Left lobe of liver (tissue), 2 donors: ENCODE data around the gene PRR36. TPM values are rescaled to one million over a fixed set of nuclear protein-coding genes. Genes with fewer than 3 reads are reported as not detected.
"Not testable (repeated sequence)": the region's sequence is repeated elsewhere in the genome, so short reads cannot be mapped to it uniquely, and the experiment has no call there.

ENCODE experiments used
- ATAC-seq: fragments of 200-7000 bp; cut with Tn5 transposase; one replicate; pipeline ENCODE4 v1.9.1; 2020; ENCODE audit warnings: mild to moderate bottlenecking, moderate library complexity
- DNase-seq: peaks from one replicate; pipeline ENCODE4 v3.0.0-alpha.2; 2020; ENCODE audit warnings: low spot score
- total RNA-seq: library from RNA; stranded (reverse); gene quantifications from one replicate; pipeline ENCODE4 v1.2.1, GENCODE V29; 2021
- donor health status: DM: no; HTN: no; CAD: no; lungs with moderate emphysema.
- donor health status: DM: no; HTN: yes; CAD: no.

PRR36 gene
- 0.15 TPM for total RNA-seq

GRCh38 chr19:7874076-7874896 lies at the start of gene PRR36:
Gene PRR36 (minus strand): TSS chr19:7874390. CDS start chr19:7873689, 701 bp downstream.
- DNase-seq (no peak), ATAC-seq (no peak)

DNA sequence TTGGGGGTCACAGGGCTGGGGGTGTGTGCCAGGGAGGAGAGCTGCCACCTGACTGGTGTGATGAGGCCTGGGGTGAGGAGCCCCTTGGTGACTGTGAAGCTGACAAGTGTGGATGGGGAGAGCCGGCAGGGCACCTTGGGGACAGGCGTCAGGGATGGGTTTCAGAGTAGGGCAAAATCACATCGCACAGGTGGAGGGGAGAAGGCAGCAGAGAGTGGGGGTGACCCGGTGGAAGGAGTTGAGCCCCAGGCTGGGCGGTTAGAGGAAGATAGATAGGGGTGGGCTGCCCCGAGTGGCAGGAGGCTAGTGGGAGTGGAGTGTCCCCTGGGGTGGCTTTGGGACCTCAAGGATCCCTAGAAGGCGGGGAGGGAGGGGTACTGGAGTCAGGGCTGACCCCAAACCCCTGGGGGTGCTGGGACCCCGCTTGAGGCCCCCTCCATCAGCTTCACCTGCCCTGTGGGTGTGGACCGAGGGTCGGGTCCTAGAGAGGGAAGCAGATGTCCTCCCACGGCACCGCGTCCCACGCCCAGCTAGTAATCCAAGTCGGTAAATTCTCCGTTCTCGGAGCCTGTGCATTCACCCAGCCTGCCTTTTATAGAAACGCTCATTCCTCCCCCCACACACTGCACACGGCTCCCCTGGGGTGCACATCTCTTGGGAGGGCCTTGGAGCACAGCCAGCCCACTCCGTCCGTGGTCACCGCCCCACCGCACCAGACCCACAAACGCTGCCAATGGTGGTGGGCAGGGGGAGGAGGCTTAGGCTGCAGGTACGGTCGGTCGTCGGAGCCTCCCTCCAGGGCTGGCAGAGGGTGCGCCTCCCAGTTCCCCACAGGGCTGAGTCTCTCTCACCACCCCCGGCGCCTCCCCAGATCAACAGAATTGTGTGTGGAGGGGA lies 49.4 kb upstream of the PRR36 start:
- DNase-seq (no peak), ATAC-seq (no peak)

- DNase-seq (no peak), ATAC-seq (no peak)
Measured at GRCh38 chr19:7922836-7923195, 48.6 kb upstream of the PRR36 start.

- DNase-seq (no peak), ATAC-seq (no peak)
Measured at GRCh38 chr19:7921967-7922835, 48.0 kb upstream of the PRR36 start.

GRCh38 chr19:7921302-7921966 lies 47.2 kb upstream of the PRR36 start:
- no peak for DNase-seq
- no peak for ATAC-seq

- DNase-seq (peak; percentile 100), ATAC-seq (peak; percentile 70)
Measured at GRCh38 chr19:7920519-7921301, 46.5 kb upstream of the PRR36 start.

DNA sequence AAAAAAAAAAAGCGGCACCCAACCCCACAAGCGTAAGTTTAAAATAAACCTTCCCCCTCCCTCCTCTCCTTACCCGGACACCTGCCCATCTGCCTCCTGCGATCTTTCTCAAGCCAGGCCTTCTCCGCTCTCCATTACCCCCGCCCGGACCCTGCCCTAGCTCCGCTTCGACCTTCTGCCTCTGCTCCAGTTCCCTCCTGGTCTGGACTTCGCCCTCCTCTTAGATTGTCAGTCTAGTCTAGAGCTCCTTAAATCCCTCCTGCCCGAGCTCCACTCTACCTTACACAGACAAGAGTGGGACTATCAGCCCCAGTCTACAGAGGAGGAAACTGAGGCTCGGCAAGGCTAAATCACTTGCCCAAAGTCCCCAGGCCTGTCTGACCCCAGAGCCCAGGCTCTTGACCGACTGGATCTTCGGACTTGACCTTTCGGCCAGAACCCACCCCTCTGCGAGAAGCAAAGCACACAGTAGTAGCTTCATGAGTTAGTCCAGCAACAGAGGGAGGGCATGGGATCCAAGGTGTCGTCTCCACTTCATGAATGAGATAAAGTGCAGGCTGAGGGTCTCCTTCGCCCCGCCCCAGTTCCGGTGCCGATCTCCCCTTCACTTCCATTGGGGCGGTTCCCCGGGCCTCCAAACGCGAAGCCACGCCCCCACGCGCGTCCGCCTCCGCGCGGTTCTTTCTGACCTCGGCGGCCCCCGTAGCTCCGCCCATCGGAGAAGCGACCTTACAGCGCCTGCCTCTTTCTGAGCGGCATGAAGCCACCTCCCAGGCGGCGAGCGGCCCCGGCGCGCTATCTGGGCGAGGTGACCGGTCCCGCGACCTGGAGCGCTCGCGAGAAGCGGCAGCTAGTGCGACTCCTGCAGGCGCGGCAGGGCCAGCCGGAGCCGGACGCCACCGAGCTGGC lies 45.7 kb upstream of the PRR36 start, which contains the start of gene SNAPC2:
TSS of gene SNAPC2 (plus strand) at position 729 of the 909 bp plus-strand sequence. CDS start at position 758, 29 bp downstream.
- DNase-seq, result peak; percentile 99
- ATAC-seq, result peak; percentile 58

- DNase-seq (peak; percentile 93), ATAC-seq (peak; percentile 47)
Measured at GRCh38 chr19:7918615-7919421, 44.6 kb upstream of the PRR36 start.

DNA sequence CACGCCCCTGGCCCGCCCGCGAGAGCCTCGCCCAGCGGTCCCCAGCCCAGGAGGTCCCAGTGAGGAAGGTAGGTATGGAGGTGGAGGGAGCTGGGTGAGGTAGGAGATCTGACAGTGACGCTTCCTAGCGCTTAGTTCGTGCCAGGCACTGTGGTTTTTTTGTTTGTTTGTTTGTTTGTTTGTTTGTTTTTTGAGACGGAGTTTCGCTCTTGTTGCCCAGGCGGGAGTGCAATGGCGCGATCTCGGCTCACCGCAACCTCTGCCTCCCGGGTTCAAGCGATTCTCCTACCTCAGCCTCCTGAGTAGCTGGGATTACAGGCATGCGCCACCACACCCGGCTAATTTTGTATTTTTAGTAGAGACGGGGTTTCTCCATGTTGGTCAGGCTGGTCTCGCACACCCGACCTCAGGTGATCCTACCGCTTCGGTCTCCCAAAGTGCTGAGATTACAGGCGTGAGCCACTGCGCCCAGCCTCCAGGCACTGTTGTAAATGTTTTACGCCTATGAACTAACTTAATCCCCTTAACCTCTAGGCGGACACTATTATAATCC lies 43.9 kb upstream of the PRR36 start:
- not testable (repeated sequence) for ATAC-seq, DNase-seq

- peak; percentile 9 for ATAC-seq
- DNase-seq, result no peak
Measured at GRCh38 chr19:7917267-7918061, 43.3 kb upstream of the PRR36 start.

DNA sequence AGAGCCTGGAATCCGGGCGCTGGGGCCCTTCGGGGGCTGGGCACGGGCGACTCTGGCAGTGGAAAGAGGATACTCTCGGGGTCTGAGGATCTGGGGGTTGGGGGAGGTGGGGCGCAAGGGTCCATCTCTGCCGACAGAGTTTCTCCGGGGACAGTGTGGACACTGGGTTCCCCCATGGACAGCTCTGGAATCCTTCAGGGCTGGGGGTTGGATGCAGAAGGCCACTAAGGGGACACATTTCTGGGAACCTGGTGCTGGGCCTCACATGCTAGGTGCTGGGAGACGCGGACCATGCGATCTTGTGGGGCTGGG lies 42.7 kb upstream of the PRR36 start:
- ATAC-seq (no peak), DNase-seq (no peak)

GRCh38 chr19:7916103-7916954 lies 42.1 kb upstream of the PRR36 start:
- DNase-seq, result peak; percentile 50
- no peak for ATAC-seq

- ATAC-seq, result no peak
- no peak for DNase-seq
Measured at GRCh38 chr19:7915250-7916102, 41.3 kb upstream of the PRR36 start.

GRCh38 chr19:7914598-7915045 lies 40.4 kb upstream of the PRR36 start, which contains the start of gene TGFBR3L:
Gene TGFBR3L (plus strand): TSS chr19:7914830.
- DNase-seq (peak; percentile 67), ATAC-seq (peak; percentile 3)
